T-helper 2 cell treated with Interferon-gamma antibody and Interleukin-4, amounts not matched to agents 5 μg/mL and 100 μg/mL, for 36 hours (primary cell): ENCODE data around the gene MARCHF9.

Source experiments
- DNase-seq: peaks from one replicate; pipeline ENCODE4 v3.0.0; 2021; ENCODE audit warnings: low spot score
- H3K27ac Mint-ChIP-seq: one replicate; pipeline ENCODE4 v1.8.0; 2021; ENCODE audit warnings: mild to moderate bottlenecking, mixed read lengths
- H3K27me3 Mint-ChIP-seq: one replicate; pipeline ENCODE4 v1.8.0; 2021; ENCODE audit warnings: low read depth, mixed read lengths
- H3K36me3 Mint-ChIP-seq: one replicate; pipeline ENCODE4 v1.8.0; 2021; ENCODE audit warnings: low read depth, mixed read lengths
- H3K4me1 Mint-ChIP-seq: one replicate; pipeline ENCODE4 v1.8.0; 2021; ENCODE audit warnings: low read depth, mixed read lengths
- H3K4me3 Mint-ChIP-seq: one replicate; pipeline ENCODE4 v1.8.0; 2022; ENCODE audit warnings: mild to moderate bottlenecking, moderate library complexity, mixed read lengths
- H3K9me3 Mint-ChIP-seq: one replicate; pipeline ENCODE4 v1.8.0; 2021; ENCODE audit warnings: mixed read lengths

The MARCHF9 gene

DNA sequence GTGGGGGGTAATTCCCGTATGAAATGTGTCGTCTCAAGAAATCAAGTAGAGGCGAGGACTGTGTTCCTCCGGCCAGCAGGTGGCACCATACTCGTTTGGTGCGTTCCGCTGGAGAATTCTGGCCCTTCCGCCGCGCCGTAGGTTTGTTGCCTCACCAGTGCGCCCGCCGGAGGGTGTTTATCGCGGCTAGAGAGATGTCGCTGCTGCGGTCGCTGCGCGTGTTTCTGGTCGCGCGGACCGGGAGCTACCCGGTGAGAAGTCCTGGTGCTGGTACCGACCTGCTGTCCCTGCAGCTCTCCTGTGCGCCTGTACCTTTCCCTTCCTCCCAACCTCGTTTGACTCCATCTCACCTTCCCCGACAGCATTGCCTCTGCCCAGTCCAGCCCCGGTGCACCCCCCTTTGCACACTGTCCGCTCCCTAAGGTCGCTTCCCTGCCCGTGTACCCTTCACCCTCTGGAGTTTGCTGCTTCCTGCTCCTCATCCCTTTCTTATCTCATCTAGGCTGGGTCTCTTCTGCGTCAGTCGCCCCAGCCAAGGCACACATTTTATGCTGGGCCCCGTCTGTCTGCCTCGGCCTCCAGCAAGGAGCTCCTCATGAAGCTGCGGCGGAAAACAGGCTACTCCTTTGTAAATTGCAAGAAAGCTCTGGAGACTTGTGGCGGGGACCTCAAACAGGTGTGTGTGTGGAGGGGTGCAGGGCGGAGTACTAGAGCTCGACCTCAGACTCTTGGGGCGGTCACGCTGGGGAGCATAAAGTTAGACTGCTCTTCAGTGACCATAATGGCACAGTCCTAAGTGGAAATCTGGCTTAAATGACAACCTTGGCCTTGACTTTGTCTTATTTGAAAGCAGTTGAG lies 27.9 kb downstream of the MARCHF9 start, which contains the start of gene TSFM:
TSFM (plus strand) TSS at position 180 of the 858 bp plus-strand sequence; CDS start at position 195, 15 bp downstream.
- H3K4me3 Mint-ChIP-seq: peak within 1 kb of the TSS; percentile 96
- H3K27ac Mint-ChIP-seq: peak within 1 kb of the TSS; percentile 94
- no peaks in the 10 kb centered on the region for H3K27me3 Mint-ChIP-seq
- H3K9me3 Mint-ChIP-seq: no peaks in the 10 kb centered on the region
- peaks cover 26% of the 10 kb centered on the region for H3K36me3 Mint-ChIP-seq
- DNase-seq: peak; percentile 94
- peaks cover 16% of the 10 kb centered on the region for H3K4me1 Mint-ChIP-seq

- no peak for DNase-seq
- peaks cover 27% of the 10 kb centered on the region for H3K36me3 Mint-ChIP-seq
- H3K4me3 Mint-ChIP-seq: peak overlapping the region; percentile 96
- H3K27ac Mint-ChIP-seq: peak overlapping the region; percentile 94
- no peaks in the 10 kb centered on the region for H3K9me3 Mint-ChIP-seq
- H3K27me3 Mint-ChIP-seq: no peaks in the 10 kb centered on the region
- H3K4me1 Mint-ChIP-seq: peaks cover 16% of the 10 kb centered on the region
These were observed 28.5 kb downstream of the MARCHF9 start for GRCh38 chr12:57783466-57783801.

GRCh38 chr12:57783861-57784260 lies 29.0 kb downstream of the MARCHF9 start:
- Mint-ChIP-seq H3K4me1 (peaks cover 16% of the 10 kb centered on the region), H3K9me3 (no peaks in the 10 kb centered on the region), H3K27me3 (no peaks in the 10 kb centered on the region), H3K36me3 (peaks cover 31% of the 10 kb centered on the region), H3K27ac (peak overlapping the region; percentile 34), H3K4me3 (peak overlapping the region; percentile 73)
- DNase-seq: no peak

DNA sequence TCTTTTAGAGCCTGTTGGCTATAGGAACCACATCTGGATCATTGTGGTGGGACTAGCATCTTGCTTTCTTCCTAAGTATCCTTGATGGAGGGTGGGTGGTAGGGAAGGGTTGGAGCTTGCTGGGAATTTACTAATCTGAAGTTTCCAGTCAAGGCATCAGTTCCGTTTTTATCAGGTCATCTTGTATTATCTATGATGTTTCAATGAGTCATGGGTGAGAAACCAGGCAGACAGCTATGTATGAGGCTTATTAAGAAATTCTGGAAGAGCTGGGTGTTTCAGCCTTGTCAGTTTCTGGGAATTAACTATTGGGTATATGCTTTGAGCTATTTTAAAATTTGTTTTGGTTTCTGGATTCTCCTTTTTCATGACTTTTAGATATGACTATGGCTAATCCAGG lies 39.0 kb downstream of the MARCHF9 start:
- H3K27me3 Mint-ChIP-seq: no peaks in the 10 kb centered on the region
- no peak for DNase-seq
- no peaks in the 10 kb centered on the region for H3K9me3 Mint-ChIP-seq
- no peaks in the 10 kb centered on the region for H3K4me1 Mint-ChIP-seq
- no peak overlapping the region for H3K4me3 Mint-ChIP-seq
- H3K36me3 Mint-ChIP-seq: peaks cover 44% of the 10 kb centered on the region
- H3K27ac Mint-ChIP-seq: no peak overlapping the region

DNA sequence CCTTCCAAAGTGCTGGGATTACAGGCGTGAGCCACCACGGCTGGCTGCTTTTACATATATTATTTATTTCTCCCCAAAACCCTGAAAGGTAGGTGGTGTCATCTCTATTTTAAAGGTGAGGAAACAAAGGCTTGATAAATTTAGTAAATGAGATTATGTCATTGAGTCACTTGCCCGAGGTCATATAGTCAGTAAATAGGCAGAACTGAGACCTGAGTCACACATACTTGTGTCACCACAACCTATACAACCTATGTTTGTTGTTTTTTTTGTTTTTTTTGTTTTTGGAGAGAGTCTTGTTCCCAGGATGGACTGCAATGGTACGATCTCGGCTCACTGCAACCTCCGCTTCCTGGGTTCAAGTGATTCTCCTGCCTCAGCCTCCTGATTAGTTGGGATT lies 40.5 kb downstream of the MARCHF9 start:
- peaks cover 39% of the 10 kb centered on the region for H3K36me3 Mint-ChIP-seq
- H3K27me3 Mint-ChIP-seq: no peaks in the 10 kb centered on the region
- H3K4me1 Mint-ChIP-seq: no peaks in the 10 kb centered on the region
- no peak overlapping the region for H3K27ac Mint-ChIP-seq
- no peaks in the 10 kb centered on the region for H3K9me3 Mint-ChIP-seq
- H3K4me3 Mint-ChIP-seq: no peak overlapping the region
- no peak for DNase-seq

DNA sequence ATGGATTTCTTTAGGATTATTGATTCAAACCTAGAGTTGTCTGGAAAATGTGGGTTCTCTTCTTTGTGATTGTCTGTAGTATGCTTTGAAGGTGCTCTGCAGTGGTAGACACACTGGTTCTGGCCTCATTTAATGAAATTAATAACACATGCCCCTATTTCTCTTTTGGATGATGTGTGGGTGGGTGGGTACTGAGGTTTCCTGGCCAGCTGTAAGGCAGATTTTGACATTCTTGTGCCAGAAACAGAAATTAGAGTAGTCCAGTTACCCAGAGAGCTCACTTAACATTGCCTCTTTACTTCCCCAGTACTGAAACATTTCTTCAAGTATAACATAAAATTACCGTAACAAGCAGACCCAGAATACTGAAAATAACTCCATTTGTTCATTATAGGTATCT lies 42.1 kb downstream of the MARCHF9 start:
- no peak for DNase-seq
- no peaks in the 10 kb centered on the region for H3K4me1 Mint-ChIP-seq
- no peaks in the 10 kb centered on the region for H3K9me3 Mint-ChIP-seq
- H3K27ac Mint-ChIP-seq: no peak overlapping the region
- no peaks in the 10 kb centered on the region for H3K27me3 Mint-ChIP-seq
- H3K4me3 Mint-ChIP-seq: no peak overlapping the region
- peaks cover 36% of the 10 kb centered on the region for H3K36me3 Mint-ChIP-seq

DNA sequence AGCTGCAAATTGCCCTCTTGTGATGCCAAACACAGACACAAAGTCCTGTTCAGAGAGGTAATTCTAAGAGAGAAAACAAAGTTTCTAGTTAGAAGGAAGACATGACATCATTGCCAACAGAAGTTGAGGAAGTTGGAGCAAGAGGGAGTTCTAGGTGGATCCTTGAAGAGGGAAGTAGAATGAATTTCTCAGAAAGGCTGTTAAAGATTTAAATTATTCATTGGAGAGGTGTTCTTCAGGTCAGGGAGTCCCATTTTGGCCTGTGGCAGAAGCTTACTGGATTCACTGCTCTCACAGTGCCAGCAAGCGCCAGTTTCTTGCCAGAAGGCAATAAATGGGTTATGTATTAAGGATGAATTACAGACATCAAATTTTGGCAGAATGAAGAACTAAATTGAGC lies 43.0 kb downstream of the MARCHF9 start:
- DNase-seq: no peak
- peaks cover 29% of the 10 kb centered on the region for H3K36me3 Mint-ChIP-seq
- no peaks in the 10 kb centered on the region for H3K4me1 Mint-ChIP-seq
- no peak overlapping the region for H3K27ac Mint-ChIP-seq
- no peaks in the 10 kb centered on the region for H3K9me3 Mint-ChIP-seq
- no peak overlapping the region for H3K4me3 Mint-ChIP-seq
- no peaks in the 10 kb centered on the region for H3K27me3 Mint-ChIP-seq

DNA sequence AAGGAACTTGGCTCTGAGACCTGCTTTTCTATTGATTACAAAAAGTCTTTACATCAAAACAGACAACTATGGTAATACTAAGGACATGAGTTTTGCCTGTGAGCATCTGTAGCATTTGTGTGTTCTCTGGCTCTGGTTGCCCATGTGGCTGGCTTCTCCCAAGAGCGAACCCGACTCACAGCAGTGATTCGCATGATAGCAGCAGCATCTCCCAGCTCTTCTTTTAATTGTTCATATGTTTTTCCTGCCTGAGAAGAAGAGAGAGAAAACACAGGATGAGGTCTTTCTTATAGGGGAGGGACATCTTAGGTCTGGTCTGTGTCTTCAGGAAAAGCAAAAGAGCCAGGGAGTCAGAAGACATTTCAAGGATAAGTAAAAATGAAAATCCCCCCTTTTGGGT lies 46.1 kb downstream of the MARCHF9 start:
- Mint-ChIP-seq H3K4me1 (no peaks in the 10 kb centered on the region), H3K4me3 (no peak overlapping the region), H3K9me3 (no peaks in the 10 kb centered on the region), H3K27me3 (no peaks in the 10 kb centered on the region), H3K27ac (no peak overlapping the region), H3K36me3 (peaks cover 13% of the 10 kb centered on the region)
- DNase-seq: no peak

DNA sequence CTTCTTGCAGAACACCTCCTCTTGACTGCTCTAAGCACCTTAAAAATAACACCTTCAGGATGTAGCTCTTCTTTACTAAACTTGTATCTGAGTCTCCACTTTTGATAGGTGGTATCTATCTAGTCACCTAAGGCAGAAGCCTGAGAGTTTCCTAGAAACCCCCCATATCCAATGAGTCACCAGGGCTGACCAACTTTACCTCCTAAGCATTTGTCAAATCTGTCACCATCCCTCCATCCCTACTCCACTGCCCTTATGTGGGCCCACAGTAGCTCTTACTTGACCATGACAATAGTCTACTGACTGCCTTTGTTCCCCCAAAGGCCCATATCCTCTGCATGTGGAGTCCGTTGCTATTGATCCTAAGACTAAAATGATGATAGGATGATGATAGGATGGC lies 47.7 kb downstream of the MARCHF9 start:
- Mint-ChIP-seq H3K9me3 (no peaks in the 10 kb centered on the region), H3K4me1 (no peaks in the 10 kb centered on the region), H3K36me3 (peaks cover 2% of the 10 kb centered on the region), H3K4me3 (no peak overlapping the region), H3K27me3 (no peaks in the 10 kb centered on the region), H3K27ac (no peak overlapping the region)
- DNase-seq: no peak

DNA sequence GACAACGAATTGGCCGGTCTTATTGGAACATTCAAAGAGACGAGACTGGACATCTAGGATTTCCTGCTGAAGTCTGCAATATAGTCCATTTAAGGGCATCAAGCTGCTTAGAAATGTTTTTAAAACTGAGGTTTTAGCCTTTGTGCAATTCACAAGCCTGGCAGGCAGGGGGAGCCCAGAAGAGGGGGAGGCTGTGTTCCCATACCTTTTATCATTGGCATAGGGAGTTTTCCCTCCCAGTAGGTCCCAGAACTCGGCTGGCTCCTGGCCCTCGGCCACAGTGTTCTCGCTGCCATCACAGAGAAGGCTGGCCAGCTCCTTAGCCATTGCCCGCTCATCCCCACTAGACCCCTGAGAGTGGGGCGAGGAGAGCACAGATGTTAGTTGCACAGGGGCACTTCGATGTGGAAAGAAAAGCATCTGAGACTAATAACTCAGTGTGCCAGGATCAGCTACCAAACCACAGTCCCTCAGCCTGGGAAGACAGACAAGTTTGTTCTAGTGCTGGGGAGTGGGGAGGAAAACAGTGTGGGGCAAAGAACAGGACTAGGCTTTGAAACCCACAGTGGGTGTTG lies 48.5 kb downstream of the MARCHF9 start:
- Mint-ChIP-seq H3K4me1 (no peaks in the 10 kb centered on the region), H3K36me3 (peaks cover 2% of the 10 kb centered on the region), H3K27ac (no peak overlapping the region), H3K9me3 (no peaks in the 10 kb centered on the region), H3K27me3 (no peaks in the 10 kb centered on the region), H3K4me3 (no peak overlapping the region)
- no peak for DNase-seq

DNA sequence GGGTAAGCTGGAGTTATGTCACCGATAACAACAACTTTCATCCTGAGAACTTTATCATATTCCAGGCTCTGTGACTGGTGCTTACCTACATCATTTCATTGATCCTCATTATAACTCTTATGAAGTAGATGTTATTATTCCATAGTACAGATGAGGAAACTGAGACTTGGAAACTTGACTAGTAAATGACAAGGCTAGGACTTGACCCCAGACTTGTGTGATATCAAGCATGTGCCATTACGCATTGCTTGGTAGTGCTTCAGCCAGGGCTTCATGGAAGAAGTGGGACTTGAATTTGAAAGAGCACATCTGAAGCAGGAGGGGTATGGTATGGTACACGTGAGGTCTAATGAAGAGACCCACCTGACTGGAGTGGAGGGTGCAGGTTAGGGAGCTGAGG lies 51.8 kb downstream of the MARCHF9 start:
- DNase-seq: no peak
- Mint-ChIP-seq H3K27ac (no peak overlapping the region), H3K36me3 (no peaks in the 10 kb centered on the region), H3K4me3 (no peak overlapping the region), H3K4me1 (no peaks in the 10 kb centered on the region), H3K27me3 (no peaks in the 10 kb centered on the region), H3K9me3 (no peaks in the 10 kb centered on the region)

DNA sequence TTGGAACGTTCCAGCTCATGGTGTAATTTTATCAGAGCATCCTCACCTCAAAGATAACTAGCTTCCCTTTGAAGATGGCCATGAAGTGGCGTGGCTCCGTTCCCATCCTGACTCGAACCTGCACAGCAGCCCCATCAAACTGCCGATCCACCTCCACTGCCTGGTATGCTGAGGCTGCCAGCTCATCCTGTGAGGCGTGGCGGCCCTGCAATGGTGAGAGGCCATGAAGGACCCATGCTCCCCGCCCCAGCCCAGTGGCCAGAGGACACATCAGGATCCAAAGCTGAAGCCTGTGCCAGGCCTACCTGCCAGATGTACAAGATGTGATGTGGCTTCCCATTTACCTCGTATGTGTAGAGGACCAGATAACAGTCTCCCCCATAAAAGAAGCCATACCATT lies 52.4 kb downstream of the MARCHF9 start:
- Mint-ChIP-seq H3K4me1 (no peaks in the 10 kb centered on the region), H3K27ac (no peak overlapping the region)

DNA sequence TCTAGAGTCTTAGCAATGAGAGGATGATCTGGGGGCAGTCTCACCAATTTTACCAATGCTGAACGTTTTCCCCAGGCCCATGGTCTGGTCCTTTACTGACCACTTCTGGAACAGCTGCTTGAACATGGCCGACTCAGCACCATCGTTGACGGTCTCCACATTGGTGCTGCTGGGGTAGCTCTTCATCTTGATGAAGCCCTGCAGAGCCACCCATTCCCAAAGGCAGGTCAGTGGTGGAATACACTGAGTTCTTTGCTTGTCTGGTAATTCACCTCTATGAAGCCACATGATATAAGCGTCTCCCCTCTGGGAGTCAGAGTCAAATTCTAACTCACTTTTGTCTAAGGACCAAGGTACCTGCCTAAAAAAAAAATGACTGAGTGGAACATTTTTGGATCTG lies 53.4 kb downstream of the MARCHF9 start:
- no peak overlapping the region for H3K4me3 Mint-ChIP-seq
- no peak for DNase-seq
- H3K27ac Mint-ChIP-seq: no peak overlapping the region
- no peaks in the 10 kb centered on the region for H3K9me3 Mint-ChIP-seq
- no peaks in the 10 kb centered on the region for H3K27me3 Mint-ChIP-seq
- no peaks in the 10 kb centered on the region for H3K36me3 Mint-ChIP-seq
- peaks cover 7% of the 10 kb centered on the region for H3K4me1 Mint-ChIP-seq

More for the DNA sequence above, 52.4 kb downstream of the MARCHF9 start:
- Mint-ChIP-seq H3K4me3 (no peak overlapping the region), H3K27me3 (no peaks in the 10 kb centered on the region), H3K9me3 (no peaks in the 10 kb centered on the region), H3K36me3 (no peaks in the 10 kb centered on the region)
- DNase-seq: no peak

DNA sequence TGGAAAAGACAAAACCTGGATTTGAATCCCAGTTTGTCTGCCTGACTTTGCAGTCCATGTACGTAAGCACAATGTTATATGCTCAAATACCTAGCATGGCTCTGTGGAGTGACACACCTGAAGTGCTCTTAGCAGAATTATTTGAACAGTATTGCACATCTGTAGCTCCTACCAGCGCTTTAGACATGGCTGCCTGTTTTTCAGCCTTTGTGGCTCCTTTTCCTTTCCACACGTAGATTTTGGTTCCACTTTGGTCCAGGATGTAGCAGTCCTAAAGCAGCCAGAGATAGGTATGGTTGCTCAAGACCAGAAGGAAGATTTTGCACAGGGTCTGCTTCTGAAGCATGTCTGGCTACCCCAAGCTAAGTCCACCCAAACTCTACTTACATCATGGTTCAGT lies 54.5 kb downstream of the MARCHF9 start:
- H3K9me3 Mint-ChIP-seq: no peaks in the 10 kb centered on the region
- H3K27ac Mint-ChIP-seq: no peak overlapping the region
- H3K36me3 Mint-ChIP-seq: no peaks in the 10 kb centered on the region
- no peaks in the 10 kb centered on the region for H3K27me3 Mint-ChIP-seq
- H3K4me1 Mint-ChIP-seq: peaks cover 7% of the 10 kb centered on the region
- DNase-seq: no peak
- no peak overlapping the region for H3K4me3 Mint-ChIP-seq
